Ovary (tissue), 3 donors: ENCODE results near the gene CACNG1.

Source experiments
- POLR2A ChIP-seq: fragments of 450-650 bp; IDR thresholded peaks from one replicate; pipeline ENCODE4 v1.6.1; 2017; ENCODE audit warnings: antibody characterized with exemption, mild to moderate bottlenecking, moderate library complexity
- TF ChIP-seq, protein P1 (sequence below), 3 donors: fragments of 450-650 bp in 2 of 3; fragments of 200-600 bp in 1 of 3; IDR thresholded peaks; one replicate each; pipeline versions ENCODE4 v1.5.1 to v1.8.0; 2016 to 2022; ENCODE audit warnings: antibody characterized with exemption in 3 of 3, mild to moderate bottlenecking in 1 of 3
- donor health status: DM: no; HTN: no; CAD: no.

DNA sequence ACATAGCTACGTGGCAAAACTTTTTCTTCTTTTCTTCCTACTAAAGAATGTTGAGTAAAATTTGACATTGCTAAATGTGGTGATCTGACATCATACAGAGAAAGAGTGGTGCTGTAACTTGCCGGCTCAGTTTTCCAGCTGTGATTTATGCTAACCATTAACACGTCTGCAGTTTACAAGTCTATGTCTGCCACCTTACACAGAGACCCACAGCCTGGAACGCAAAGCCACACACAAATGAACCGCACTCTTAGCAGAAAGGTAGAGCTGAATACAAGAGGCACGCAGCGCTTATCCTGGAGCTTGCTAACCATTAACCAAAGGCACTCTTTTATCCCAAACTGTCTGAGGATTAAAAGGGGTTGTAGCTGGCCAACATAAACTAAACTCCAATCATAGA lies 31.9 kb downstream of the CACNG1 start:
- TF ChIP-seq, protein P1, sequence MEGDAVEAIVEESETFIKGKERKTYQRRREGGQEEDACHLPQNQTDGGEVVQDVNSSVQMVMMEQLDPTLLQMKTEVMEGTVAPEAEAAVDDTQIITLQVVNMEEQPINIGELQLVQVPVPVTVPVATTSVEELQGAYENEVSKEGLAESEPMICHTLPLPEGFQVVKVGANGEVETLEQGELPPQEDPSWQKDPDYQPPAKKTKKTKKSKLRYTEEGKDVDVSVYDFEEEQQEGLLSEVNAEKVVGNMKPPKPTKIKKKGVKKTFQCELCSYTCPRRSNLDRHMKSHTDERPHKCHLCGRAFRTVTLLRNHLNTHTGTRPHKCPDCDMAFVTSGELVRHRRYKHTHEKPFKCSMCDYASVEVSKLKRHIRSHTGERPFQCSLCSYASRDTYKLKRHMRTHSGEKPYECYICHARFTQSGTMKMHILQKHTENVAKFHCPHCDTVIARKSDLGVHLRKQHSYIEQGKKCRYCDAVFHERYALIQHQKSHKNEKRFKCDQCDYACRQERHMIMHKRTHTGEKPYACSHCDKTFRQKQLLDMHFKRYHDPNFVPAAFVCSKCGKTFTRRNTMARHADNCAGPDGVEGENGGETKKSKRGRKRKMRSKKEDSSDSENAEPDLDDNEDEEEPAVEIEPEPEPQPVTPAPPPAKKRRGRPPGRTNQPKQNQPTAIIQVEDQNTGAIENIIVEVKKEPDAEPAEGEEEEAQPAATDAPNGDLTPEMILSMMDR (IDR thresholded peaks at IDR 0.05), result no peak
- TF ChIP-seq POLR2A, result no peak
